ENCODE results near the gene ISL2. TPM values are rescaled to one million over a fixed set of nuclear protein-coding genes. Genes with fewer than 3 reads are reported as not detected.

The ISL2 gene
- total RNA-seq, 6 experiments from 2014 or later = 3.7 to 6.6 (median 5.0) TPM

DNA sequence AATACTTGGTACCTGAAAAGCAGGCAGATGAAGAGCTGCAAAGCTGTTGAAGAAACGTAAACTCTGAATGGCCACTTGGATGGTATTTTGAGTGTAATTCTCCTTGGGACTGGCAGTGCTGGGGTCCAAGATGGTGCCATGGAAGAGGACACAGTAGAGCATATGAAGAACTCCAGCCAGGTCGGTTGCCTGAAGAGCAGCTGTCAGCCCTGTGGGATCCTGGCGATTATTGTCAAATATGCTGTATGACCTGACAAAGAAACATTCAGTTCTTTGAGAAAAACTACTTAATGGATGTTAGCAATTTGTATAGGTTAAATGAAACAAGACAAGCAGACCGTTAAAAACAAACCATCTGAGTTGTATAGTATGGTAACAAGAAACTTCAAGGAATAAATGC, 44.8 kb downstream of the ISL2 start:
- H3K4me3 Mint-ChIP-seq = no peak overlapping the region
- no peaks in the 10 kb centered on the region for H3K27me3 Mint-ChIP-seq (ENCODE audit: insufficient read depth)
- no peaks in the 10 kb centered on the region; the same call in 1 of the 2 replicates for H3K36me3 Mint-ChIP-seq (ENCODE audit: low read depth)
- TF ChIP-seq, protein P1, sequence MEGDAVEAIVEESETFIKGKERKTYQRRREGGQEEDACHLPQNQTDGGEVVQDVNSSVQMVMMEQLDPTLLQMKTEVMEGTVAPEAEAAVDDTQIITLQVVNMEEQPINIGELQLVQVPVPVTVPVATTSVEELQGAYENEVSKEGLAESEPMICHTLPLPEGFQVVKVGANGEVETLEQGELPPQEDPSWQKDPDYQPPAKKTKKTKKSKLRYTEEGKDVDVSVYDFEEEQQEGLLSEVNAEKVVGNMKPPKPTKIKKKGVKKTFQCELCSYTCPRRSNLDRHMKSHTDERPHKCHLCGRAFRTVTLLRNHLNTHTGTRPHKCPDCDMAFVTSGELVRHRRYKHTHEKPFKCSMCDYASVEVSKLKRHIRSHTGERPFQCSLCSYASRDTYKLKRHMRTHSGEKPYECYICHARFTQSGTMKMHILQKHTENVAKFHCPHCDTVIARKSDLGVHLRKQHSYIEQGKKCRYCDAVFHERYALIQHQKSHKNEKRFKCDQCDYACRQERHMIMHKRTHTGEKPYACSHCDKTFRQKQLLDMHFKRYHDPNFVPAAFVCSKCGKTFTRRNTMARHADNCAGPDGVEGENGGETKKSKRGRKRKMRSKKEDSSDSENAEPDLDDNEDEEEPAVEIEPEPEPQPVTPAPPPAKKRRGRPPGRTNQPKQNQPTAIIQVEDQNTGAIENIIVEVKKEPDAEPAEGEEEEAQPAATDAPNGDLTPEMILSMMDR (IDR thresholded peaks at IDR 0.05) = no peak
- H3K4me1 Mint-ChIP-seq (ENCODE audit: low read depth) = peaks cover 4% of the 10 kb centered on the region
- no peak for DNase-seq
- H3K27ac Mint-ChIP-seq = no peak overlapping the region
- no peaks in the 10 kb centered on the region for H3K9me3 Mint-ChIP-seq

DNA sequence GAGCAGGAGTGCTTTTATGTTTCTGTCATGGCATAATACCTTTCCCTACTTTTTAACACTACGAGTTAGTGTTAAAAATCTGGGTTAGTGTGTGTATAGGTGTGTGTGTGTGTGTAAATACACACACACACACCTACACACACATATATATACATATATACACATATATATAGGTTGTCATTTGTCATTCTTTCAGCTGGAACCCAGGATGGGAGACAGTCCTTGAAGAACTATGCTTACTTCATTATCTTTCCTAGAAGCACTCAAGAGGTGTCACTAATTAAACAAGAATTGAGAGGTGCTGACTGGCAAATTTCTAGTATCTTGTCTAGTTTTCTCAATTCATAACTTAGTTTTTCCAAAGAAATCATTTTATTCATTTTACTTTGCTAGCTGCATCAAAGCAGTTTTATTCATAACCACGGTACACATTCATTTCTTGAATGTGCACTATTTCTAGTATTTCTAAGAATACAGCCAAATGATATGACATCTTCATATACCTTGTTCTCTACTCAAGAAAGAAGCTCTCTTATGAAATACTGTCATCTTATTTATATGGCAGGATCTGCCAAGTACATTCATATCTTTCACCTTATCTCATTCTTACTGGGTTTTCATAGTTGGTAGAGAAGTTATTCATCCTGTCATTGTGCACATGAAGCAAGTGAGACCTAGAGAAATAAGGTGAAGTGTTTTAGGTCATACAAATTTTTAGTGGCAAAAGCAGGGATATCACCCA, 46.6 kb downstream of the ISL2 start:
- no peak for DNase-seq
- no peaks in the 10 kb centered on the region; the same call in 1 of the 2 replicates for H3K36me3 Mint-ChIP-seq (ENCODE audit: low read depth)
- H3K4me3 Mint-ChIP-seq = no peak overlapping the region
- H3K9me3 Mint-ChIP-seq = no peaks in the 10 kb centered on the region
- H3K27ac Mint-ChIP-seq = no peak overlapping the region
- H3K27me3 Mint-ChIP-seq (ENCODE audit: insufficient read depth) = no peaks in the 10 kb centered on the region
- TF ChIP-seq, protein P1 (IDR thresholded peaks at IDR 0.05) = no peak
- H3K4me1 Mint-ChIP-seq (ENCODE audit: low read depth) = peaks cover 10% of the 10 kb centered on the region

DNA sequence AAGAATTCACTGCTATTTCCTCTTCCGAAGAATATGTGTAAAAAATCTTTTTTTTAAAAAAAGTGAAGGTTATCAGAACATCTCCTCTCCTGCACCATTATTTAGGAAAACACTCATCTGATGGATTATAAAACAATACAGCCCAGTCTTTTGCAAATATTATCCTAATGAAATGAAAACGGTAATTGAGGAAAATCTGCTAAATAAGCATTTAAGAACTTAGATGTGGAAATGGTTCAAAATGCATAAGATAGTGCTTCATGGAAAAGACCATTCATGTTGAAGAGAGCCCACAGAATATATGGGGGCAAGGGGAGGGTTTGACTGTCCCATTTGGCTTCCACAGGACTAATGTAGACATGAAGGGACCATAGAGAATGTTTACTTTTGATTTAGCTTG, 47.8 kb downstream of the ISL2 start:
- TF ChIP-seq, protein P1 (IDR thresholded peaks at IDR 0.05) = no peak
- no peaks in the 10 kb centered on the region for H3K27me3 Mint-ChIP-seq (ENCODE audit: insufficient read depth)
- peaks cover 10% of the 10 kb centered on the region for H3K4me1 Mint-ChIP-seq (ENCODE audit: low read depth)
- H3K9me3 Mint-ChIP-seq = no peaks in the 10 kb centered on the region
- no peaks in the 10 kb centered on the region; the same call in 1 of the 2 replicates for H3K36me3 Mint-ChIP-seq (ENCODE audit: low read depth)
- H3K4me3 Mint-ChIP-seq = no peak overlapping the region
- DNase-seq = no peak
- H3K27ac Mint-ChIP-seq = no peak overlapping the region

DNA sequence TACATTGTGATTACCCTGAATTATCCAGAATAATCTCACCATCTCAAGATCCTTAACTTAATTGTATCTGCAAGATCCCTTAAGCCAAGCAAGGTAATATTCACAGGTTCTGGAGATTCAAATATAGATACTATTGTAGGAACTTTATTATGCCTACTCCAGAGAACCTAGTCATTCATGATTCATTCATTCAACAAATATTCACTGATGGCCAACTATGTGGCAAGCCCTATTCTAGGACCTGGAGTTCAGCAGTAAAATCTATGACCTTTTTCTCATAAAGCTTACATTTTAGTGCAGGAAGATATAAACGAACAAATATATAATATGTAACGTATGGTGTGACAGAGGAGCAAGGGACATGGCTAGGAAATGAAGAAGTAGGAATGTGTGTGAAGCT, 49.6 kb downstream of the ISL2 start:
- no peak overlapping the region for H3K4me3 Mint-ChIP-seq
- no peaks in the 10 kb centered on the region; the same call in 1 of the 2 replicates for H3K36me3 Mint-ChIP-seq (ENCODE audit: low read depth)
- peaks cover 13% of the 10 kb centered on the region for H3K4me1 Mint-ChIP-seq (ENCODE audit: low read depth)
- H3K27me3 Mint-ChIP-seq (ENCODE audit: insufficient read depth) = no peaks in the 10 kb centered on the region
- no peaks in the 10 kb centered on the region for H3K9me3 Mint-ChIP-seq
- TF ChIP-seq, protein P1 (IDR thresholded peaks at IDR 0.05) = no peak
- H3K27ac Mint-ChIP-seq = no peak overlapping the region
- peak; percentile 16 for DNase-seq

DNA sequence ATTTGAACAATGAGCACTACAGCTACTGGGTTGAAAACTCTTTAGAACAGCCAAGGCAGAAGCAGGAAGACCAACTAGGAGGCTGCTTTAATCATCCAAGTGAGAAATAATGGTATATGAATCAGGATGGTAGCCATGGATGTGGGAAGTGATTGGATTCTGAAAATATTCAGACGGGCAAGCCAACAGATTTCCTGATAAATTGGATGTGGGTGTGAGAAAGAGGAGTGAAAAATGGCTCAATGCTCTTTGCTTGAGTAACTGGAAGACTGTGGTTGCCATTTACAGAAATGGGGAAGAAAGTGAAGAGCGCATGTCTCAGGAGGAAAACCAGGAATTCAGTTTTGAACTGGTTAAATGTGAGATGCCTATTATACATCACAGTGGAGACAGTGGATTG, 50.4 kb downstream of the ISL2 start:
- no peaks in the 10 kb centered on the region for H3K9me3 Mint-ChIP-seq

More for the DNA sequence above, 50.4 kb downstream of the ISL2 start:
- Mint-ChIP-seq H3K27ac (no peak overlapping the region), H3K4me1 (ENCODE audit: low read depth) (peaks cover 16% of the 10 kb centered on the region), H3K27me3 (ENCODE audit: insufficient read depth) (no peaks in the 10 kb centered on the region), H3K4me3 (no peak overlapping the region), H3K36me3 (ENCODE audit: low read depth) (no peaks in the 10 kb centered on the region; the same call in 1 of the 2 replicates)
- TF ChIP-seq, protein P1 (IDR thresholded peaks at IDR 0.05) = no peak
- DNase-seq = no peak
